Activated T-cell treated with anti-CD3 and anti-CD28 coated beads, Interleukin-2, amount 50 U/mL, for 72 hours (primary cell): ENCODE data around the gene PRKAR1B. TPM values are rescaled to one million over a fixed set of nuclear protein-coding genes. Genes with fewer than 3 reads are reported as not detected.

ENCODE experiments used
- ATAC-seq, 2 donors: fragments of 150-1000 bp; cut with Tn5 transposase; replicated peaks in 1 of 2; 2 replicates each; pipeline ENCODE4 v1.10.0; 2021; ENCODE audit warnings: moderate library complexity in 2 of 2, mild to moderate bottlenecking in 1 of 2
- DNase-seq, 2 donors: peaks; one replicate each; pipeline ENCODE4 v3.0.0; 2021 to 2022; ENCODE audit warnings: mixed read lengths in 1 of 2
- H3K27ac Mint-ChIP-seq: one replicate; pipeline ENCODE4 v1.8.0; 2022; ENCODE audit warnings: mild to moderate bottlenecking, moderate library complexity, mixed read lengths
- H3K27me3 Mint-ChIP-seq: one replicate; pipeline ENCODE4 v1.8.0; 2022; ENCODE audit warnings: low read depth, mixed read lengths
- H3K36me3 Mint-ChIP-seq, 2 donors: one replicate each; pipeline ENCODE4 v1.8.0; 2022; ENCODE audit warnings: mixed read lengths in 2 of 2, mild to moderate bottlenecking in 1 of 2; ENCODE audit not compliant: insufficient read depth in 2 of 2
- H3K4me1 Mint-ChIP-seq: one replicate; pipeline ENCODE4 v1.8.0; 2022; ENCODE audit warnings: low read depth, mixed read lengths
- H3K4me3 Mint-ChIP-seq, 2 donors: one replicate each; pipeline ENCODE4 v1.8.0; 2022; ENCODE audit warnings: mild to moderate bottlenecking in 2 of 2, mixed read lengths in 2 of 2, moderate library complexity in 2 of 2
- H3K9me3 Mint-ChIP-seq, 2 donors: one replicate each; pipeline ENCODE4 v1.8.0; 2022; ENCODE audit warnings: mixed read lengths in 2 of 2
- total RNA-seq, 2 donors: library from RNA; stranded (reverse); gene quantifications; one replicate each; pipeline ENCODE4 v1.2.3, GENCODE V29; 2022

PRKAR1B gene
- total RNA-seq, 2 donors from 2014 or later = 33.6 to 43.5 TPM

- ATAC-seq (peak; percentile 4 to 28), DNase-seq (peak; percentile 80 to 89)
- peak overlapping the region; percentile 97 to 98 for H3K4me3 Mint-ChIP-seq
- H3K27me3 Mint-ChIP-seq = no peaks in the 10 kb centered on the region
- peaks cover 77% of the 10 kb centered on the region for H3K4me1 Mint-ChIP-seq
- peak overlapping the region; percentile 97 for H3K27ac Mint-ChIP-seq
- H3K9me3 Mint-ChIP-seq = no peaks in the 10 kb centered on the region
- H3K36me3 Mint-ChIP-seq = peaks cover 20 to 22% of the 10 kb centered on the region in 2 donors
Observed at GRCh38 chr7:602341-603141, 124.5 kb downstream of the PRKAR1B start.

- peak; percentile 61 to 72 for ATAC-seq
- peaks cover 20 to 22% of the 10 kb centered on the region in 2 donors for H3K36me3 Mint-ChIP-seq
- no peaks in the 10 kb centered on the region for H3K27me3 Mint-ChIP-seq
- H3K4me1 Mint-ChIP-seq = peaks cover 76% of the 10 kb centered on the region
- peak overlapping the region; percentile 97 to 98 for H3K4me3 Mint-ChIP-seq
- H3K9me3 Mint-ChIP-seq = no peaks in the 10 kb centered on the region
- DNase-seq = peak; percentile 92 to 95
- H3K27ac Mint-ChIP-seq = peak overlapping the region; percentile 66
Observed at GRCh38 chr7:601595-602340, 125.3 kb downstream of the PRKAR1B start.

GRCh38 chr7:601036-601594, 126.0 kb downstream of the PRKAR1B start:
- no peak for DNase-seq
- H3K27ac Mint-ChIP-seq = peak overlapping the region; percentile 66

GRCh38 chr7:600149-601035, 126.7 kb downstream of the PRKAR1B start:
- peak overlapping the region; percentile 25 for H3K27ac Mint-ChIP-seq
- peaks cover 78% of the 10 kb centered on the region for H3K4me1 Mint-ChIP-seq
- H3K36me3 Mint-ChIP-seq = peaks cover 19 to 22% of the 10 kb centered on the region in 2 donors
- no peak for DNase-seq
- no peak for ATAC-seq
- no peaks in the 10 kb centered on the region for H3K27me3 Mint-ChIP-seq
- H3K4me3 Mint-ChIP-seq = peak overlapping the region; percentile 97 to 98
- H3K9me3 Mint-ChIP-seq = no peaks in the 10 kb centered on the region

More at GRCh38 chr7:601036-601594, 126.0 kb downstream of the PRKAR1B start:
- Mint-ChIP-seq H3K27me3 (no peaks in the 10 kb centered on the region), H3K36me3 (peaks cover 19 to 23% of the 10 kb centered on the region in 2 donors), H3K4me3 (peak overlapping the region; percentile 97 to 98), H3K9me3 (no peaks in the 10 kb centered on the region), H3K4me1 (peaks cover 75% of the 10 kb centered on the region)
- no peak for ATAC-seq

- peaks cover 11 to 16% of the 10 kb centered on the region in 2 donors for H3K36me3 Mint-ChIP-seq
- H3K27me3 Mint-ChIP-seq = no peaks in the 10 kb centered on the region
- no peaks in the 10 kb centered on the region for H3K9me3 Mint-ChIP-seq
- H3K4me3 Mint-ChIP-seq = peak overlapping the region; percentile 31 to 32
- no peak for ATAC-seq
- DNase-seq = no peak
- peaks cover 69% of the 10 kb centered on the region for H3K4me1 Mint-ChIP-seq
- H3K27ac Mint-ChIP-seq = peak overlapping the region; percentile 54
Observed at GRCh38 chr7:598899-599298, 128.2 kb downstream of the PRKAR1B start.

GRCh38 chr7:597348-598178, 129.5 kb downstream of the PRKAR1B start:
- no peak overlapping the region for H3K27ac Mint-ChIP-seq
- H3K36me3 Mint-ChIP-seq = peaks cover 9% of the 10 kb centered on the region in 2 donors
- H3K4me3 Mint-ChIP-seq = no peak overlapping the region
- no peak for DNase-seq
- H3K4me1 Mint-ChIP-seq = peaks cover 69% of the 10 kb centered on the region
- H3K9me3 Mint-ChIP-seq = no peaks in the 10 kb centered on the region
- no peaks in the 10 kb centered on the region for H3K27me3 Mint-ChIP-seq
- ATAC-seq = no peak

GRCh38 chr7:596819-597182, 130.3 kb downstream of the PRKAR1B start:
- ATAC-seq (no peak), DNase-seq (no peak)
- H3K4me3 Mint-ChIP-seq = no peak overlapping the region
- H3K9me3 Mint-ChIP-seq = no peaks in the 10 kb centered on the region
- H3K4me1 Mint-ChIP-seq = peaks cover 64% of the 10 kb centered on the region
- H3K27ac Mint-ChIP-seq = no peak overlapping the region
- H3K36me3 Mint-ChIP-seq = peaks cover 7 to 9% of the 10 kb centered on the region in 2 donors
- H3K27me3 Mint-ChIP-seq = no peaks in the 10 kb centered on the region

- no peaks in the 10 kb centered on the region for H3K27me3 Mint-ChIP-seq
Observed at GRCh38 chr7:596071-596818, 130.8 kb downstream of the PRKAR1B start.

GRCh38 chr7:595621-596010, 131.5 kb downstream of the PRKAR1B start:
- Mint-ChIP-seq H3K9me3 (no peaks in the 10 kb centered on the region), H3K36me3 (peaks cover 6 to 9% of the 10 kb centered on the region in 2 donors), H3K27me3 (no peaks in the 10 kb centered on the region), H3K4me1 (peaks cover 52% of the 10 kb centered on the region), H3K27ac (no peak overlapping the region), H3K4me3 (no peak overlapping the region)
- DNase-seq = peak in 1 of 2 donors; percentile 40
- ATAC-seq = peak; percentile 47 to 62

More at GRCh38 chr7:596071-596818, 130.8 kb downstream of the PRKAR1B start:
- no peak for ATAC-seq
- peaks cover 58% of the 10 kb centered on the region for H3K4me1 Mint-ChIP-seq
- no peaks in the 10 kb centered on the region for H3K9me3 Mint-ChIP-seq
- DNase-seq = no peak
- no peak overlapping the region for H3K4me3 Mint-ChIP-seq
- H3K27ac Mint-ChIP-seq = no peak overlapping the region
- peaks cover 6 to 9% of the 10 kb centered on the region in 2 donors for H3K36me3 Mint-ChIP-seq

- H3K27me3 Mint-ChIP-seq = no peaks in the 10 kb centered on the region
- H3K4me1 Mint-ChIP-seq = peaks cover 47% of the 10 kb centered on the region
- DNase-seq (no peak), ATAC-seq (no peak)
- H3K36me3 Mint-ChIP-seq = peaks cover 6 to 9% of the 10 kb centered on the region in 2 donors
- H3K27ac Mint-ChIP-seq = no peak overlapping the region
- H3K4me3 Mint-ChIP-seq = no peak overlapping the region
- H3K9me3 Mint-ChIP-seq = no peaks in the 10 kb centered on the region
Observed at GRCh38 chr7:594920-595620, 132.0 kb downstream of the PRKAR1B start.
